Neuronal stem cell (in vitro differentiated cells): ENCODE data around the gene HIVEP2.

Experiments used
- DNase-seq: peaks from one replicate; pipeline ENCODE4 v3.0.0-alpha.2; 2013; ENCODE audit warnings: low spot score
- H2AFZ ChIP-seq: one replicate; pipeline ENCODE4 v1.6.1; 2013; ENCODE audit warnings: mild to moderate bottlenecking, low read length, inconsistent platforms
- H2AK5ac ChIP-seq: 2 replicates; pipeline ENCODE4 v1.6.1; 2013; ENCODE audit warnings: low read depth, mild to moderate bottlenecking, inconsistent platforms, low read length, moderate library complexity, mixed read lengths
- H2BK120ac ChIP-seq: 2 replicates; pipeline ENCODE4 v1.6.1; 2013; ENCODE audit warnings: low read depth, mild to moderate bottlenecking, inconsistent platforms, low read length, moderate library complexity, mixed read lengths
- H2BK12ac ChIP-seq: one replicate; pipeline ENCODE4 v1.6.1; 2013; ENCODE audit warnings: low read length, inconsistent platforms
- H2BK15ac ChIP-seq: 2 replicates; pipeline ENCODE4 v1.6.1; 2013; ENCODE audit warnings: mild to moderate bottlenecking, low read length, inconsistent platforms, mixed read lengths
- H2BK5ac ChIP-seq: one replicate; pipeline ENCODE4 v1.6.1; 2013; ENCODE audit warnings: inconsistent platforms, mild to moderate bottlenecking, low read length, moderate library complexity
- H3K14ac ChIP-seq: one replicate; pipeline ENCODE4 v1.6.1; 2013; ENCODE audit warnings: low read length, inconsistent platforms
- H3K18ac ChIP-seq: 2 replicates; pipeline ENCODE4 v1.6.1; 2013; ENCODE audit warnings: low read length, inconsistent platforms
- H3K23ac ChIP-seq: 2 replicates; pipeline ENCODE4 v1.6.1; 2013; ENCODE audit warnings: low read depth, mild to moderate bottlenecking, mixed read lengths, low read length, inconsistent platforms; ENCODE audit not compliant: poor library complexity
- H3K27ac ChIP-seq: replicated peaks from 3 replicates; pipeline ENCODE4 v1.5.1; 2013; ENCODE audit warnings: low read length, inconsistent platforms
- H3K27me3 ChIP-seq, 3 experiments: 2 replicates each; pipeline ENCODE4 v1.6.1; 2013; ENCODE audit warnings: low read length in 3 of 3, mild to moderate bottlenecking in 2 of 3, inconsistent platforms in 1 of 3, low read depth in 1 of 3, mixed read lengths in 1 of 3, moderate library complexity in 1 of 3; ENCODE audit not compliant: control insufficient read depth in 3 of 3, insufficient read depth in 3 of 3
- H3K36me3 ChIP-seq, 2 donors: replicated peaks in 1 of 2; 2 replicates each; pipeline ENCODE4 v1.6.1; 2013; ENCODE audit warnings: low read length in 2 of 2; ENCODE audit not compliant: control insufficient read depth in 2 of 2, insufficient read depth in 2 of 2
- H3K4ac ChIP-seq: 2 replicates; pipeline ENCODE4 v1.6.1; 2013; ENCODE audit warnings: inconsistent platforms, mild to moderate bottlenecking, low read length, moderate library complexity
- H3K4me1 ChIP-seq, 2 donors: 1 replicate in 1 of 2; 2 replicates in 1 of 2; pipeline ENCODE4 v1.6.1; 2013; ENCODE audit warnings: low read length in 2 of 2, low read depth in 1 of 2; ENCODE audit not compliant: control insufficient read depth in 2 of 2, insufficient read depth in 1 of 2
- H3K4me2 ChIP-seq: one replicate; pipeline ENCODE4 v1.6.1; 2013; ENCODE audit warnings: mild to moderate bottlenecking, low read length, inconsistent platforms; ENCODE audit not compliant: insufficient read depth, poor library complexity, severe bottlenecking
- H3K4me3 ChIP-seq, 2 donors: 2 replicates each; pipeline ENCODE4 v1.5.1; 2013; ENCODE audit warnings: low read length in 2 of 2, mild to moderate bottlenecking in 2 of 2, inconsistent platforms in 1 of 2, moderate library complexity in 1 of 2
- H3K79me1 ChIP-seq: one replicate; pipeline ENCODE4 v1.6.1; 2013; ENCODE audit warnings: low read depth, mild to moderate bottlenecking, inconsistent platforms, low read length, moderate library complexity
- H3K9ac ChIP-seq: one replicate; pipeline ENCODE4 v1.6.1; 2013; ENCODE audit warnings: mild to moderate bottlenecking, low read depth, low read length, inconsistent platforms; ENCODE audit not compliant: poor library complexity
- H3K9me3 ChIP-seq, 2 donors: replicated peaks in 1 of 2; 2 replicates each; pipeline versions ENCODE3 to v1.6.1; 2013; ENCODE audit warnings: low read length in 2 of 2, mild to moderate bottlenecking in 2 of 2, inconsistent platforms in 1 of 2, low read depth in 1 of 2, mixed read lengths in 1 of 2, moderate library complexity in 1 of 2; ENCODE audit not compliant: control insufficient read depth in 2 of 2, insufficient read depth in 1 of 2
- H4K8ac ChIP-seq: one replicate; pipeline ENCODE4 v1.6.1; 2013; ENCODE audit warnings: low read depth, mild to moderate bottlenecking, inconsistent platforms, low read length, moderate library complexity
- H4K91ac ChIP-seq: one replicate; pipeline ENCODE4 v1.6.1; 2013; ENCODE audit warnings: low read length, low read depth, mild to moderate bottlenecking, inconsistent platforms; ENCODE audit not compliant: poor library complexity
- WGBS, 2 donors: extraction: QIAGEN DNeasy Blood & Tissue Kit; methylation state at CpG; one replicate each; pipeline ENCODE4 v1.1.7; 2013; ENCODE audit warnings: missing lambda C conversion rate in 2 of 2, mixed read lengths in 1 of 2; ENCODE audit not compliant: insufficient read length in 2 of 2, insufficient replicate concordance in 1 of 2; ENCODE audit errors: extremely low coverage in 2 of 2; 5-methylcytosine and 5-hydroxymethylcytosine counted together

HIVEP2 gene

DNA sequence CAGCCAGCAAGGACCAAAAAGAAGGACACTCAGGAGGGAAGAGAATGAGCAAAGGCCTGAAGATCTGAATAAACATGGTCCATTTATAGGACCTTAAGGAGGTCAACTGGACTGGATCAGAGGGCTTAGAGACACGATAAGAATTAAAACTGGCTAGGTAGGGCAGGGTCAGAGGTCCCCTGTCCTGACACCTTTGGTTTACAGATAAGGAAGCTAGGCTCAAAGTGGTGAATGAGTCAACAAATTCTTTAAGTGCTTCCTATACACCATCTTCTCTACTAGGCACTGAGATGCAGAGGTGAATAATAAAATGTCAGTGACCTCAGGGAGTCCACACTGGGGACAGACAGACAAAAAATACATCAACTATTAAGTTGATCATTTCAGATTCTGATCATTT, 70.3 kb downstream of the HIVEP2 start:
- Histone ChIP-seq H3K18ac (no peak overlapping the region), H3K9me3 (no peaks in the 10 kb centered on the region), H3K14ac (no peak overlapping the region), H3K27ac (no peak overlapping the region), H2BK120ac (no peak overlapping the region), H2AFZ (no peak overlapping the region), H3K23ac (no peak overlapping the region), H2BK5ac (no peak overlapping the region), H3K4ac (no peak overlapping the region), H3K4me3 (no peak overlapping the region), H3K4me2 (no peak overlapping the region), H3K9ac (no peak overlapping the region), H3K36me3 (no peaks in the 10 kb centered on the region), H4K8ac (no peak overlapping the region), H2AK5ac (no peak overlapping the region), H3K27me3 (no peaks in the 10 kb centered on the region), H3K79me1 (no peaks in the 10 kb centered on the region), H2BK12ac (no peak overlapping the region), H3K4me1 (no peaks in the 10 kb centered on the region), H4K91ac (no peak overlapping the region), H2BK15ac (no peak overlapping the region)
- WGBS, 2 donors: no CpG with 5 or more reads among the region's 1 CpG
- DNase-seq: no peak

DNA sequence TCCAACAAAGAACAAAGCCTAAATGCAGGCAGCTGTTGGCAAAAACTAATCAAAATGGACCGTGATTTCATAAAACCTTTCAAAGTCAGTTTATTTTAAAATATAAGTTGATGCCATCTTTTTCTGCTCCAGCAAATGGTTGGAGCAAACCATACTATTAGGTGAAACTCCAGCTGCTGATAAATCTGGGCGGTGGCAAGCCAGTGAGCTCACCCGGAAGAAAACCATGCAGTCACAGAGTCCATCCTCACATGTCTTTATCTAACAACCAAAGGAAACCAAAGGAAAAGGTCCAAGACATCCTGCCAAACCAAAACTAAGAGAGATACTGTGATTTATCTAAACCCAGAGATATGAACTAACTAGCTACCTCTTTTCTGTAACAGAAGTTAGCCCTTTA, 72.6 kb downstream of the HIVEP2 start:
- Histone ChIP-seq H3K4me1 (peaks cover 0 to 9% of the 10 kb centered on the region in 2 donors), H2AFZ (no peak overlapping the region), H3K36me3 (no peaks in the 10 kb centered on the region), H3K9me3 (no peaks in the 10 kb centered on the region), H3K4me3 (no peak overlapping the region), H2BK120ac (no peak overlapping the region), H3K4me2 (no peak overlapping the region), H3K18ac (no peak overlapping the region), H4K91ac (no peak overlapping the region), H2BK5ac (no peak overlapping the region), H3K79me1 (no peaks in the 10 kb centered on the region), H3K9ac (no peak overlapping the region), H3K27ac (no peak overlapping the region), H3K23ac (no peak overlapping the region), H3K27me3 (no peaks in the 10 kb centered on the region), H2BK15ac (no peak overlapping the region), H3K4ac (no peak overlapping the region), H4K8ac (no peak overlapping the region), H2AK5ac (no peak overlapping the region), H2BK12ac (no peak overlapping the region), H3K14ac (no peak overlapping the region)
- no CpG with 5 or more reads among the region's 3 CpGs for WGBS, 2 donors
- no peak for DNase-seq

DNA sequence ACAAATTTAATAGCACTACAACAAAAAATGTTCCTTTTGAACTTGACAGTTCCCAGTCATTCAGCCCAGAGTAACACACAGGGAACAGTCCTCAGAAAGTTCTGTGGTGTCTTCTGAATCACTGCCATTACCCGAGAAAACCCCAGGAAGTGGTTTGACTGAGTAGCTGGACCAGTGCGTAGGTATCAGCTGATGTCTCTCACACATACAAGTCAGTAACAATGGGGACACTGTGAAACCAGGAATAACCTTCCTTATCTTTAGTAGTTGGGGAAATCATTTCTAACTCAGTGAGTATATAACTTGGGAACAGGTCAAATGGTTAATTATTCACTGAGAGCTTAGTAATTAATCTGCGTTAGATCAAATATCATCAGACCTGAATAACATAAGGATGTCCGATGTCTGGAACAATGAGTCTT, 73.1 kb downstream of the HIVEP2 start:
- Histone ChIP-seq H2AK5ac (no peak overlapping the region), H3K4me2 (no peak overlapping the region), H3K23ac (no peak overlapping the region), H3K4me1 (peaks cover 0 to 9% of the 10 kb centered on the region in 2 donors), H4K91ac (no peak overlapping the region), H2AFZ (no peak overlapping the region), H2BK5ac (no peak overlapping the region), H3K9me3 (no peaks in the 10 kb centered on the region), H4K8ac (no peak overlapping the region), H3K9ac (no peak overlapping the region), H3K27me3 (no peaks in the 10 kb centered on the region), H3K36me3 (no peaks in the 10 kb centered on the region), H3K4ac (no peak overlapping the region), H3K27ac (no peak overlapping the region), H3K79me1 (no peaks in the 10 kb centered on the region), H3K14ac (no peak overlapping the region), H3K4me3 (no peak overlapping the region), H2BK15ac (no peak overlapping the region), H2BK120ac (no peak overlapping the region), H3K18ac (no peak overlapping the region), H2BK12ac (no peak overlapping the region)
- no CpG with 5 or more reads among the region's 4 CpGs for WGBS, 2 donors
- DNase-seq: no peak

DNA sequence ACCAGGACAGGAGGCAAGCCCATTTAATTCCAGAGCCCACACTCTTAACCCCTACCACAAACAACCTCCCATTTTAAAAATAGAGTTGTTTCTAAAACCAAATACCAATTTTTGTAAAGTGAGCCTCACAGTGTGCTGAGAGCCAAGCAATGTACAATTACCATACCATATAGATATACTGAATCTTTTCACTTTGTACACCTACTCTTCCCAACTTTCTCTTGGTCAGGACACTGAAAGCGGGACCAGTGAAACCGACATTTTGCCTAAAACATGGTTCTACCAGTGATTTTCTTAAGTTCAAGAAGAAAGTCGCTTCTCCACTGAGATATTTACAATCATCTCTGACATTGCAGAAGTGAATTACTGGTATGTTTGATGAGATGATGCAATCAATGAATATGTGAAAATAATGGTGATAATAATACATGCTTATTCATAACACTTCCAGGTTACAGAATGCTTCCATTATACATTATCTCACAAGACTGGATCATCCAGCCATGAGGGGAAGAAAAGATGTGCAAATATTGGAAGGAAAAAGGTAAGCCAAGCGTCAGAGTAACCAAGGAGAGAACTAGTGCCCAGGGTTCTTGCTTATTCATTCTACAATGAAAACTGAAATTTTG, 74.1 kb downstream of the HIVEP2 start:
- Histone ChIP-seq H3K27me3 (no peaks in the 10 kb centered on the region), H3K9me3 (no peaks in the 10 kb centered on the region), H2BK12ac (no peak overlapping the region), H3K36me3 (no peaks in the 10 kb centered on the region), H3K27ac (no peak overlapping the region), H3K18ac (no peak overlapping the region), H2BK120ac (no peak overlapping the region), H3K14ac (no peak overlapping the region), H2BK5ac (no peak overlapping the region), H3K4me1 (peaks cover 0 to 9% of the 10 kb centered on the region in 2 donors), H4K8ac (no peak overlapping the region), H2BK15ac (no peak overlapping the region), H3K9ac (no peak overlapping the region), H3K4me2 (no peak overlapping the region), H3K79me1 (no peaks in the 10 kb centered on the region), H3K23ac (no peak overlapping the region), H4K91ac (no peak overlapping the region), H2AFZ (no peak overlapping the region), H3K4me3 (no peak overlapping the region), H3K4ac (no peak overlapping the region), H2AK5ac (no peak overlapping the region)
- WGBS, 2 donors: no CpG with 5 or more reads among the region's 4 CpGs
- no peak for DNase-seq
